Right lung (tissue), 5 donors: ENCODE data around the gene CIB4. TPM values are rescaled to one million over a fixed set of nuclear protein-coding genes. Genes with fewer than 3 reads are reported as not detected.
A peak's percentile ranks its signal among the peaks of the same experiment; 100 is the strongest.
"Not testable (repeated sequence)": the region's sequence is repeated elsewhere in the genome, so short reads cannot be mapped to it uniquely, and the experiment has no call there.

Experiments used
- DNase-seq, 2 donors: peaks; one replicate each; pipeline ENCODE4 v3.0.0-alpha.2; 2013
- polyA plus RNA-seq, 5 donors: library from polyadenylated mRNA; unstranded; fragments of 120-200 nt; gene quantifications; one replicate each; pipeline versions ENCODE4 v1.2.1 to v1.2.3, GENCODE V29; 2013; ENCODE audit warnings: inconsistent platforms in 1 of 5, low replicate concordance in 1 of 5; ENCODE audit not compliant: insufficient read length in 5 of 5, insufficient read depth in 1 of 5

Gene CIB4
- polyA plus RNA-seq, 5 donors = 0.83 to 2.3 (median 1.3) TPM

DNA sequence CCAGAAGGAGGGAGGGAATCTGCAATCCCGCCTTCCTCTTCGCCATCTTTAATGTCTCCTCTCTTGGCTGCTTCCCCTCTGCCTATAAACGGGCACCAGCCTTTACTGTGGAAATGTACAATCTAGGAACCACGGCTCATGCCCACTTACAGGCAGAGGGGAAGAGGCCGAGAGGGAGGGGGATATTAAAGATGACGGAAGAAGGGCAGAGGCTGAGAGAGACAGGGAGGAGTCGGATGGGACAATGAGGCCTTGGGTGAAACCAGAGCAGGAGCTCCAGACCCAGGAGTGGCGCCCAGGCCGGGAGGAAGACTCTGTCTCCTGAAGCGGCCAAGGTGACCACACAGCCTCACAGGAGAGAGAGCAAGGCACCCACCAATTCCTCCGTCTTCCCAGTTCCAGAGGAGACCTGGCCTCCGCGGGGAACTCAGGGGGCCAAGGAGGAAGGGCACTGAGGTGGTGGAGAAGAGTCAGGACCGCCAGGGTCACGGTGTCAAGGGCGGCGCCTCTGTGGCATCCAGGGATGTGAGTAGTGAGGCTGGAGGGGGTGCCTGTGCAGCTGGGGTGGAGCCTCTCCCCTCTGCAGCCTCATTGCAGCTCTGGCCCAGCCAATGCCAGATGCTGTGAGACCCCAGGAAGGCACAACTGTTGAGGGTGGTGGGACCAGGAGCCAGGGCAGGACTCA is 67.8 kb downstream of the CIB4 start:
- DNase-seq = no peak

DNA sequence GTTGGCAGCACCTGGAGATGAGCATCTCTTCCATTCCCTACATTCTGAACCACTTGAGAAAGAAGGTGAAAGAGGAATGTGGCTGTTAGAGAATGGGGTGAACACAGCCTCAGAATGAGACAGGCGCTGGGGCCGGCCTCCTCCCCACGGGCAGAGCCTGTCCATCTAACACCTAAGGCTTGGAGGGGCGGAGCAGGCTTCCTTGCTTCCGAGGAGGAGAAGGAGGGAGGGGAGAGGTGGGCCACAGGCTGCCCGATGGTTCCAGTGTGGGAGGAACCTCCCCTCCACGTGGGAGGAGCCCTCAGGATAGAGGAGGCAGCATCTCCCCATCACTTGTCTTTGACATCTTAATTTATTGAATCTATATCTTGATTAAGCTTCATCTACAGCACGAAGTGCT is 68.6 kb downstream of the CIB4 start:
- DNase-seq = no peak

DNA sequence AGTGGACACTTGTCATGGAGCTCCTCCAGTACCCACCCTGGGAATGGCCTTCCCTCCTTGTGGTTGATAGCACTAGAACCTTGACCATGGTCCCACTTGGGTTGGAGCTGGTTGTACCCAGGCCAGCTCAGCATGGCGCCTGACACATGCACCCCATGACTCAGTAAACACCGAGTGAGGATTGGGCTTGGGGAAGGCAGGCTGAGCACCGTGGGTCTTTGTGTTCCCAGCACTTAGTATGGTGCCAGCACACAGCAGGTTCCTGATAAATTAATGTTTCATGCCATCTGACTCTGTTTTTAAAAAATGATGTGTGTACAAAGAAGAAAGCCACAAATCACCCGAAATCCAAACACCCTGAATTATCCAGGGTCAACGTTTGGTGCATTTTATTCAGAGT is 69.8 kb downstream of the CIB4 start:
- no peak for DNase-seq

DNA sequence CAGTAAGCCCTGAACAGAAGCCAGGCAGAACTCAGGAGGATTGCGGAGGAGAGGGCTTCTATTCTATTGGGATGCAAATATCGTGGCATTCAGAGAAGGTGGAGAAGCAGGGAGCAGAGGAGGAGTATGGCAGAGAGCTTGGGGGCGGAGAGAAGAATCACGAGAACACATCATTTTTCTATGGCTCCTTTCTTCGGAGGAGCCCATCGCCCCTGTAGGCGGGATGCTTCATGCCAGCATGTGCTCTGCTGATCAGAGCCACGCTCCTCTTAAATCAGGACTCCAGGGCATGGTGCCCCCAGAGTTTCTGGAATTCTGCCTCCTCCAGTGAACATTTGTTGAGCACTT is 71.1 kb downstream of the CIB4 start:
- DNase-seq = no peak

DNA sequence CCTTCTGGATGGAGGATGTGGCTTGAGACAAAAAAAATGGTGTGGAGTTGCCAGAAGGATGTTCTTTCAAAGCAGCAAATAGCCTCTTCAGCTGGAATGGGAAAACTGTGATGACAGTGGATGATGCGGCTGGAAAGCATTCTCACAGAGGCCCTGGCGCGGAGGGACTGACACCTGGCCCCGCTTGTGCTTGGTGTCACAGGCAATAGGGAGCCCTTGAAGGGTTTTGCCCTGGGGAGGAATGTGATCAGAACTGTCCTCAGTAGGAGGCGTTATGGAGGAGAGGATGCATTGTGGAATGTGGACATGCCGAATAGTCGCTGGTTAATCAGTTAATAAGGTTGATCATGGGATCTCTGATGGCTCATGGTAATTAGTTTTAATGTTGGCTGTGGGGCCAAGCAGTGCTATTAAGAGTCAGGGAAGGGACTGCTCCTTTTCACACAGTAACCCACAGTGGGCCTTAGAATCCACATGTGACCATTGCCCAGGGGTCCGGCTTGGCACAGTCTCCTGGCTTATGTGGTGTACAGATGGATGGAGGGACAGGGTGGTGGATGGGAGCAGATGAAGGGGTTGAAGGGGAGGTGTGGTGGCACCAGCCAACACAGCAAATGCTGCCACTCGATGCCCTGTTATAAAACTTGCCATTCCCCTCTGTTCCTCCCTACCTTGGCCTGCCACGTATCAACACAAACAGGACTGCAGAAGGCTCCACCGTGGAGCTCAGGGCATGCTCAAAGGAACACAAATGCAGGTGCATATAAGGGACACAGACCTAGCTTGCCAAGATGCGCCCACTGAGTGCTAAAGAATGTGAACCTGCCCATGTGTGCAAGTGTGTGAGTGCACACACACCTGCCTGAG is 71.7 kb downstream of the CIB4 start:
- no peak for DNase-seq

DNA sequence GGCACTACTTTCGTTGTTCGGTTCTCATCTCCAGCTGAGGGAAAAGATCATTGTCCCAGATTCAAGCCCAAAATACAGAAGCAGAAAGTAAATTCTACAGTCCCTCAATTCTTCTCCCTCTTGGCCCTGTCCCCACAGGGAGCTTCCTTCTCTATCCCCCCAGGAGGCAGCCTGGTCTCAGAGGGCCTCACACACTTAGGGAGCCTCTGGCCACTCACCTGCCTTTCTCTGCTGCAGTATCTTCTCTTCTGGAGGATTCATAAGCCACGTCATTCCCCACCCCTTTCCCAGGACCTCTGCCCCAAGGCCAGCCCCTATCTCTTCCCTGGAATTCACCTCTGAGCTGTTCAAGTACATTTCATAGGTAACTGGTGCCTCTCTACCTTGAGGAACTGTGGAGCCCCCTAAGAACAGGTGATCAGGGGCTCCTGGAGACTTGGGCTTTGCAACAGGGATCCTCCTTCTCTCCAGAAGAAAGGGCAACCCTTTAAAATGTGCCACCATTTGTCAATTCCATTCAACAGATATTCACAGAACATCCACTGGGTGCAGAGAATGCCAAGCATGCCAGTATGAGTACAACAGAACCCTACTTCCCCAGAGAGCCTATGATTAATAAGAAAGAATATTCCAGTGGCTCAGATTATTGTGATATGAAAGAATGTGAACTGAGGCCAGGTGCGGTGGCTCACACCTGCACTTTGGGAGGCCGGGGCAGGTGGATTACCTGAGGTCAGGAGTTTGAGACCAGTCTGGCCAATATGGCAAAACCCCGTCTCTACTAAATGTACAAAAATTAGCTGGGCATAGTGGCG is 72.9 kb downstream of the CIB4 start:
- DNase-seq = no peak

DNA sequence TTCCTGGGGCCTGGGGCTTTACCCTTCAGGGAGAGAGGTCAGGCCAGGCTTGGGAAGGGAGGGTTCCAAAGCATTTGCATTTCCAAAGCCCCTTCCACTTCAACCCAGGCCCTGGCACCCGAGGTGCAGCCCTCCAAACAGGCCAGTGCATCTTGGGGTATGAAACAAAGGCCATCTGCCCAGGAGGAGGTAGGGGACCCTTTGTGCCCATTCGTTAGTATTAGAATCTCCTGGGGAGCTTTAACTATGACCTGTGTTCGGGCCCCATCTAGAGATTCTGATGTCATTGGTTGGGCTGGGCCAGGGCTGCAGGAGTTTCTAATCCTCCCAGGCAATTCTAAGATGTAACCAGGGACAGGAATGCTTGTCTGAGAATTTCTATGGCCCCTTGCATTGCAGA is 73.6 kb downstream of the CIB4 start:
- DNase-seq = no peak

DNA sequence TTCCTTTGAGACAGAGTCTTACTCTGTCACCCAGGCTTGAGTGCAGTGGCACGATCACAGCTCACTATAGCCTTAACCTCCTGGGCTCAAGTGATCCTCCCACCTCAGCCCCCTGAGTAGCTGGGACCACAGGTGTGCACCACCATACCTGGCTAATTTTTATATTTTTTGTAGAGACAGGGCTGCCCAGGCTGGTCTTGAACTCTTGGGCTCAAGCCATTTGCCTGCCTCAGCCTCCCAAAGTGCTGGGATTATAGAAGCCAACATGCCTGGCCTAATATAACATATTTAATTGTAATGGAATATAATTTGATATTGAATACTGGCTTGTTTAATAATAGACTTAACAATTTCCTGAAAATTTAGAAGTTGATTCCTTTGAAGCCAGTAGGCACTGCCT is 74.4 kb downstream of the CIB4 start:
- DNase-seq = not testable (repeated sequence)

DNA sequence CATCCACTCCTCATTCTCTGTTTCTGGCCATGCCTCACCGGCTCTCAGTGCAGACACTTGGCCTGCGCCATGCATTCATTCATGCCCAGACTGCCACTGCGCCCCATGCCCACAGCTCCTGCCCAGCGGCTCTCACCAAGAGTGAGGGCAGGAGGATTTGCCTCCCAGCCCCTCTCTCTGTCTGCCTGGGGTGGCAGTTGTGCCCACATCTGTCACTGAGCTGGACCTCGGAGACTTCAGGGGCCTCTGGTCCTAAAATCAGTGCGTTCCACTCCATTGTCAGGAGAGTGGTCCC is 75.1 kb downstream of the CIB4 start:
- DNase-seq = no peak

DNA sequence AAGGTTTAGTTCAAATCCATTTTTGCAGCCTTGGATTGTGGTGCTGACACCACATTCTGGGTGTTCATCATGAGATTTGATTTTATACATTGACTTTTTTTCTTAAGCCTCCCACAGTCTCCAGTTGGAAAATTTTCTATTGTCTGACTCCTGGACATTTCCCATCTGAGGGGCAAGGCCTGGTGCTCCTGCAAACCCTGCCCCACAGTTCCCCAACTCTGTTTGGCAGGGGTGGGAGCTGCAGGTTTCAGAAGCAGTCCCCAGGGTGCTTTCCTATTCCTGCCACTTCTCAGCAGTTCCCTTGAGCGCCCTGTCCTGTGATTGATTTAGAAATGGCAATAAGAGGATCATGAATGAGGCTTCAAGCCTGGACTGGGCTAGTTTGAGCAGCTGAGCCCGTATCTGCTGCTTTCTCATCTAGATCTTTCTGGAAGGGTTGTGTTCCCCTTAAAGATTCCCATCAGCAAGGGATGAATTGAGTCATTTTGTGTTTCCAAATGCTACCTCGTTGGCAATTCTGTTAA is 77.0 kb downstream of the CIB4 start:
- DNase-seq = no peak

DNA sequence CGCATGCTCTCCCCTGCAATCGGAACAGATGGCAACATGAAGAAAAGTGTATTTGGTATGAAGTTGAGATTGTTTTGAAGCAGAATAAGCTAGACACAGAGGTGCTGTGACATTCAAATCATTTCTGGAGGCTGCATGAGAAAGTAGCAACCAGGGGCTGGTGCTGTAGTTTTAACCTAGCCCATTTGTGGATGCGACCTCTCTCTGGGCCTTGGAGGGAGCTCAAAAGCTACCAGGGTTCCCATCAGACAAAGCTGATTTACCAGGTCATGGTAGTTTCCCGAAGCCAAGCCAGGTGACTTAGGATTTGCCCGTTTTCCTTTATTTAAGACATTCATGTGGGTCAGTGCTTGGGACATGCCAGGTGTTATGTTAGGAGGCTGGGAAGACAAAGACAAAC is 77.5 kb downstream of the CIB4 start:
- DNase-seq = no peak

DNA sequence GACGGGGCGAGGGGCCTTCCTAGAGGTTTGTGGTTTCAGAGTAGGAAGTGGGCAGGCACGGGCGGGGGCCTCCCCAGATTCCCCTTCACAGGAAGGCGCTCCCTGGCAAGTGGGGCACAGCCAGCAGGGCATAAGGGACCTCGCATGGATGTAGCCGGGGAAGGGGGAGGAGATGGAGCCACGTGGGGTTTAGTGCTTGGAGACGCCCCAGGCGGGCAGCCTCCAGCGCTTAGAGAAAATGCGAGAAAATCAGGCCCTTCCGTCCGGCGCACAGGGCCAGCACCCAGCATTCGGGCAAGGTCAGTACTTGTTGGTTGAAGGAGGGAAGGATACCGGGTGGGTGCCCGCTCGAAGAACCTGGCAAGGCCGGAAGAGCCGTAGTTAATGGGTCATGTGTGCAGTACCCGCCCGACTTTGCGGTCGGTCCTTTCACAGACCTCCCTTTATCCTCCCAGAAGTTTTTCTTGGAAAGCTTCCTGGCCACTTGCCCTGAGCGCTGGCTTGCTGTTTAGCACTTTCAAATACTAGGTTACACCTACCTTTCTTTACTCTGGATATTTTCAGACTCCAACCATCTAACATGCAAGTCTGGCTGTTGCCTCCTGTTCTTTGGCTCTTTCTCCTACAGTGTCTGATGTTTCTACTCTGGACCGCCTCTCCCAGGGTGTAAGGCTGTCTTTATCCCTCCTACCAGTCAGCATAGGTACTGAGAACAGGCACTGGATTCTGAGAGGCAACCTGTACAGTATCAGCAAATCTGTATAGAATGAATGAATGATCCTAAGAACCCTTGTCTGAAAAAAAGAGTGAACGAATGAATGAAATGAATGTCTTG is 78.1 kb downstream of the CIB4 start:
- peak; percentile 26 to 28 for DNase-seq

DNA sequence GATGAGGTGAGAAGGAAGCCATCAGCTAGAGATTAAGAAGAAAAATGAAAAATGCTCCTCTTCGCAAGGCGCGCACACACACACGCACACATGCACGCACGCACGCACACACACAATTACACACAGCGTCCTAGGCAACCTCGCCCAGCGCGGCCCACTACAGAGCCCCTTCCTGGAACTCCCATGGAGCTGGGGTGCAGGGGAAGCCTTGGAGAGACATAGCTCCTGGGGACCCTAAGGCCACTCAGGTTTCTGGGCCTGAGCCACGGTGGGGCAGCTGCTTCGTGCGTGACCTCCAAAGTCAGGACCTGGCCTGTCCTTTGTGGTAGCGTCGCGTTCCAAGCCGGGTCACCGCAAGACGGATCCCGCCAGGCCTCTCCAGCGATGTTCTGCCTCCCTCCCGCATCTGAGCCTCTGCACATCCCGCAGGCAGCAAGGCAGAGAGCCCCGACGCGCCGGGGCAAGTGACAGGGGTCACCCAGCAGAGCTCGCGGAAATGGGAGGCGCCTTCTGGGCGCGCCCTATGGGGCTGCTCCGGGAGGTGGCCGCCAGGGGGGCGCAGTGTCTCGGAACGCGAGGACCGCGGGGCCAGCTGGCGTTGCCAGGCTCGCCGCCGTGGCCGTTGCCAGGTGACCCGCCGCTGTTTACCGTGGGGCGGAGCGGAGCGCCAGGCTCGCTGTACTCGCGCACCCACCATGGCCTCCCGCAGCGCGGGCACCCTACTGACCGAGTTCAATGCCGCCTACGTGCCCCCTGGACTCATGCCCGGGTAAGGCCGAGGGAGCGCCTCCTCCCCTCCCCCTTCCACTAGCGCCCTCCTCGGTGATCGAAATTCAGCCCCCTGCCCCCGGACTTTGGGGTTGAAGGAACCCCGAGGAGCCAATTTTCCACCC is 79.0 kb downstream of the CIB4 start:
- DNase-seq = peak; percentile 62 to 71

DNA sequence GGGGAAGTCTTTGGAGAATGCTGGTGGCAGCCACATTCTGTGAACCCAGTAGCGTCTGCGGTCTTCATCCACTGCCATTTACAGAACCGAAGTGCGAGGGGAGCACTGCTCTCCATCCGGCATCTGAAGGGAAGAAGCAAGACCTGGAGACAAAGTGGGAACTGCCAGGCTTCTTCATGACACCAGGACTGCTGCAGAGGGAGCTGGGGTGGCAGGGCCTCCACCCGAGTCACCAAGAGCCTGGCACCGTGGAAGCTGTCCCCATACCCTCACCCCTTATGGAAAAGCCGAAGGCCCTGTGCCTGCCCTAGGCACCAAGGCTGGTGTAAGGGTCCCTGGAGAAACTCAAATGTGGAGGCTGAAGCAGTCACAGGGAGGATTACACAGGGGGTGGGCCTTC is 79.8 kb downstream of the CIB4 start:
- no peak for DNase-seq

DNA sequence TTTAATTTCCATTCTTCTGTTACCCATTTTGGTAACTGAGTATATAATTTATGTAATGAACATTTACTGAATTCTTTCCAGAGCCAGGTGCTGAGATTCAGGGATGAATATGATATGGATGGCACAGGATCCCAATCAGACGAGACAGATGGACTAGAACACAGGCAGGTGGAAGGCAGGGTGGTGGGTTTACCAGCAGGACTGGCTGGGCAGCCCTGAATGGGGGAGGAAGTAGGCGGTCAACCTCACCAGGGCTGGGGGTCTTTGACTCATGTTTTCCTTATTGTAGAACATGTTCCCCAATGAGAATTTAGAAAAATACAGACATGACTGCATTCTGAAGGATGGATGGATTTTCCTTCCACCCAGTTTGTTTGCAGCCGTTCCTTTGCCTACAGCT is 80.3 kb downstream of the CIB4 start:
- DNase-seq = no peak

DNA sequence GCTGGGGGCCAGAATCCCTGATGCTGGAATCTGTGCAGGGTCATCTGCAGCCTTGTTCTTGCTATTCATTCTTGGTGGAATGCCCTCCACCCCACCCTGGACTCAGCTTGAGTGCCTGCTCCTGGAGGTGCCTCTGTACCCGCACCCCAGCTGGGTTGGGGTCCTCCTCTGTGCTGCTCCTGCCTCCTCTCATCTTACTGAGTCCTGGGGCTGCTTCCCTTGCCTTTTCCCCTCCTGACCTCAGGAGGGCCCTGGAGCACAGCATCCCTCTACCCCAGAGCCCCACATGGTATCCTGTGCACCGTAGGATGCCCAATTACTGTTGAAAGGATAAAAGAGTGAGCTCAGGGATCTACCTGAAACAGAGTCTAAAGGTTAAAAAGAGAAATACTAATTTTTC is 81.6 kb downstream of the CIB4 start:
- no peak for DNase-seq

DNA sequence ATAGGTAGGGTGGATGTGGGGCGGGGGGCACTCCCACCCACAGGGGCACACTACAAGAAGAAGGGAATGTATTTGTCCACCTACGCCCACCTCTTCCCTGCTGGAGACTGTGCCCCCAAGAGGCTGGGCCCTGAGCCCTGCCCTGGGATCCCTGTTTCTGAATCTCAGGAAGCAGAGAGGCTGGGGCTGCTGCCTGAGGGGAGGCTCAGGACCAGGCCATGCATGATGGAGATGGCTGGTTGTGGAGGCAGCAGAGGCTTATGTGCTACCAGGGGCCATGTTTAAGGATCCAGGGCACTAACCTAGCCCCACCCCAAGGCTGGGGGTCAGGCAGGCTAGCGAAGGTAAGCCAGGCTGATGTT is 82.1 kb downstream of the CIB4 start:
- no peak for DNase-seq

DNA sequence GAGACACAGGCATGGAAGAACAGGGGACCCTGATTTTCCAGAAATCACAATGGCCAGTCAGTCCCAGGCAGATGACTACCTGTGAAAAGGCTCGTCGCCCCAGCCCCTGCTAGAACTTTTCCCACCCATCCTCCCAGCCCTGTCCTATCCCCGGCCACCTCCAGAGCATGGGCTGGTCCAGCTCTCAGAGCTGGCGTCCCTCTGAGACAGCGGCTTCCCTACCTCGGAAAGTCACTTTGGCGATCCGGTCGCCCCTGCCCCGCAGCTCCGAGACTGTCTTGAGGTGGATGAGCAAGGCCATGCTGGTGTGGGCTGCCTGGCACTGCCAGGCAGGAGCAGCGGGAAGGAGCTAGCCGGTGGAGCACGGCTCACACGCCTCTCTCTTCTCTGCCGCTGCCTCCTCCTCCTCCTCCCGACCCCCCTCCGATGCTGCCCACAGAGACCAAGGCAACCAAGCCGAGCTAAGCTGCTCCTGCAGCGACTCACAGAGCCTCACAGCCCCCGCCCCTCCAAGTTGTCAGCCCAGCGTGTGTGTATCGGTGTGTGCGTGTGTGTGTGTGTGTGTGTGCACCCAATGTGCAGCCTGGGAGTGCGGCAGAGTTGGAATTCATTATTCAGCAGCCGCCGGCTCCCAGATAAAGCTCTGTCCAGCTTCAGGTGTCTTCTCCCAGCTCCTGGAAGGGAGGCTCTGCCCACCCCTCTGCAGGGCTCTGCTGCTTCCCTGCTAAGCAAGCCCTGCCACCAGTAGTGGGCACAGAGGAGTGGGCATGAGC is 82.7 kb downstream of the CIB4 start:
- DNase-seq = no peak

DNA sequence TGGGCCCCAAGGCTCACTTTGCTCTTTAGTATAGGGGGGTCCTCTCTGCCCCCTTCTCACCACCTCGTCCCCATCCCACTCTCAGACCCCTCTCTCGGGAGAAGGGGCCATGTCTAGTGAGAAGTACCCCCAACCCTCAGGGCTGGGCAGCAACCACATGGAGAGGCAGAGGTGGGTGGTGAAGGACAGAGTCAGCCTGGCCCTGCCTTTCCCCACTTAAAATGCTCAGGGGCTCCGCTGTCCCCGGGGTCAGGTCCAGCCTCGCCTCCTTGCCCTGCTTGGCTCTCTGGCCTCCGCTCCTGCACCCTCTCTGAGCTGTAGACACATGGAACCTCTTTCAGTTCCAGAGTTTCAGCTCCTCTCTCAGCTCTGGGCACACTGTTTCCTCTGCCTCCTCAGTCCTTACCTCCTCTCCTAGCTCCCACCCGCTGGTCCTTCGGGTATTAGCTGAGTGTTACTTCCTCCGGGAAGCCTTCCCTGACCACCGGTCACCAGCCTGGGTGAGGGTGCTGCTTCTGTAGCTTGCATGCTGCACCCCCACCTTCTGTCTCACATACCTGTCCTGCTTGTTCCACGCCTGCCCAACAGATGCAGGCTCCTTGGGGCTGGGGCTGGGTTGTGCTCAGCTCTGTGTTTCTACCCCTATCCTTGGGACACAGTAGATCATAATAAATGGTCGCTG is 83.8 kb downstream of the CIB4 start:
- DNase-seq = no peak
